MM.1S (cell line): ENCODE measurements around the gene PTPN3.

ENCODE experiments used
- DNase-seq: peaks from one replicate; pipeline ENCODE4 v3.0.0-alpha.2; 2015
- H2AFZ ChIP-seq: fragments of 300-600 bp; sonication (generic); 2 replicates; pipeline ENCODE4 v1.6.0; 2016; ENCODE audit warnings: antibody characterized with exemption, low read length
- H3F3A ChIP-seq: fragments of 300-600 bp; sonication (generic); 2 replicates; pipeline ENCODE4 v1.6.1; 2016; ENCODE audit warnings: mild to moderate bottlenecking, antibody characterized with exemption, low read length, moderate library complexity, mixed read lengths; ENCODE audit not compliant: insufficient read depth
- H3K27ac ChIP-seq: fragments of 300-600 bp; sonication (generic); 2 replicates; pipeline ENCODE4 v1.5.1; 2016; ENCODE audit warnings: mild to moderate bottlenecking, low read length
- H3K27me3 ChIP-seq: fragments of 300-600 bp; sonication (generic); replicated peaks from 2 replicates; pipeline ENCODE4 v1.6.0; 2016; ENCODE audit warnings: low read length; ENCODE audit not compliant: insufficient read depth
- H3K36me3 ChIP-seq: fragments of 300-600 bp; sonication (generic); replicated peaks from 2 replicates; pipeline ENCODE4 v1.6.1; 2016; ENCODE audit warnings: mild to moderate bottlenecking, low read length, mixed read lengths; ENCODE audit not compliant: insufficient read depth
- H3K4me1 ChIP-seq: fragments of 300-600 bp; sonication (generic); 2 replicates; pipeline ENCODE4 v1.6.1; 2016; ENCODE audit warnings: low read length, mixed read lengths
- H3K4me2 ChIP-seq: fragments of 300-600 bp; sonication (generic); 2 replicates; pipeline ENCODE4 v1.6.0; 2016; ENCODE audit warnings: low read depth, low read length
- H3K4me3 ChIP-seq: fragments of 300-600 bp; sonication (generic); 2 replicates; pipeline ENCODE4 v1.5.1; 2016; ENCODE audit warnings: low read length, mixed read lengths
- H3K79me2 ChIP-seq: fragments of 300-600 bp; sonication (generic); 2 replicates; pipeline ENCODE4 v1.6.1; 2016; ENCODE audit warnings: mixed run types, low read length, mixed read lengths
- H3K9ac ChIP-seq: fragments of 300-600 bp; sonication (generic); 2 replicates; pipeline ENCODE4 v1.6.1; 2016; ENCODE audit warnings: low read length, mixed read lengths
- H3K9me2 ChIP-seq: fragments of 300-600 bp; sonication (generic); replicated peaks from 2 replicates; pipeline ENCODE4 v1.6.1; 2016; ENCODE audit warnings: mild to moderate bottlenecking, low read length, mixed read lengths; ENCODE audit not compliant: insufficient read depth
- H3K9me3 ChIP-seq: fragments of 300-600 bp; sonication (generic); replicated peaks from 2 replicates; pipeline ENCODE4 v1.6.1; 2016; ENCODE audit warnings: mild to moderate bottlenecking, low read length, mixed read lengths; ENCODE audit not compliant: insufficient read depth
- H4K20me1 ChIP-seq: fragments of 300-600 bp; sonication (generic); 2 replicates; pipeline ENCODE4 v1.6.1; 2016; ENCODE audit warnings: mild to moderate bottlenecking, low read length, moderate library complexity, mixed read lengths; ENCODE audit not compliant: insufficient read depth
- EZH2 ChIP-seq: fragments of 300-600 bp; sonication (generic); optimal IDR thresholded peaks from 2 replicates; pipeline ENCODE3; 2017; ENCODE audit warnings: low read depth, mild to moderate bottlenecking, antibody characterized with exemption, low read length, mixed read lengths
- EZH2phosphoT487 ChIP-seq: fragments of 300-600 bp; sonication (generic); IDR thresholded peaks from 2 replicates; pipeline ENCODE4 v1.6.1; 2018; ENCODE audit warnings: antibody characterized with exemption, low read length
- TF ChIP-seq, protein P1 (sequence below): fragments of 300-600 bp; sonication (generic); IDR thresholded peaks from 2 replicates; pipeline ENCODE4 v1.5.1; 2016; ENCODE audit warnings: antibody characterized with exemption, low read length, mixed read lengths

The PTPN3 gene

GRCh38 chr9:109519366-109519765, 21.3 kb upstream of the PTPN3 start:
- no peak overlapping the region for H3K4me3 ChIP-seq
- H3K27ac ChIP-seq, result no peak overlapping the region
- H3K36me3 ChIP-seq, result no peaks in the 10 kb centered on the region
- H3K4me2 ChIP-seq, result no peak overlapping the region
- H4K20me1 ChIP-seq, result no peaks in the 10 kb centered on the region
- H3K9me2 ChIP-seq, result no peaks in the 10 kb centered on the region
- no peaks in the 10 kb centered on the region for H3F3A ChIP-seq
- TF ChIP-seq, protein P1, sequence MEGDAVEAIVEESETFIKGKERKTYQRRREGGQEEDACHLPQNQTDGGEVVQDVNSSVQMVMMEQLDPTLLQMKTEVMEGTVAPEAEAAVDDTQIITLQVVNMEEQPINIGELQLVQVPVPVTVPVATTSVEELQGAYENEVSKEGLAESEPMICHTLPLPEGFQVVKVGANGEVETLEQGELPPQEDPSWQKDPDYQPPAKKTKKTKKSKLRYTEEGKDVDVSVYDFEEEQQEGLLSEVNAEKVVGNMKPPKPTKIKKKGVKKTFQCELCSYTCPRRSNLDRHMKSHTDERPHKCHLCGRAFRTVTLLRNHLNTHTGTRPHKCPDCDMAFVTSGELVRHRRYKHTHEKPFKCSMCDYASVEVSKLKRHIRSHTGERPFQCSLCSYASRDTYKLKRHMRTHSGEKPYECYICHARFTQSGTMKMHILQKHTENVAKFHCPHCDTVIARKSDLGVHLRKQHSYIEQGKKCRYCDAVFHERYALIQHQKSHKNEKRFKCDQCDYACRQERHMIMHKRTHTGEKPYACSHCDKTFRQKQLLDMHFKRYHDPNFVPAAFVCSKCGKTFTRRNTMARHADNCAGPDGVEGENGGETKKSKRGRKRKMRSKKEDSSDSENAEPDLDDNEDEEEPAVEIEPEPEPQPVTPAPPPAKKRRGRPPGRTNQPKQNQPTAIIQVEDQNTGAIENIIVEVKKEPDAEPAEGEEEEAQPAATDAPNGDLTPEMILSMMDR, result no peak
- TF ChIP-seq EZH2 (no peak), EZH2phosphoT487 (no peak)
- no peaks in the 10 kb centered on the region for H3K79me2 ChIP-seq
- H3K27me3 ChIP-seq, result no peaks in the 10 kb centered on the region
- H3K9ac ChIP-seq, result no peak overlapping the region
- no peak overlapping the region for H2AFZ ChIP-seq
- no peaks in the 10 kb centered on the region for H3K9me3 ChIP-seq
- H3K4me1 ChIP-seq, result peaks cover 11% of the 10 kb centered on the region
- DNase-seq, result no peak

- Histone ChIP-seq H3K79me2 (no peaks in the 10 kb centered on the region), H3K9ac (no peak overlapping the region), H3K4me2 (no peak overlapping the region), H3F3A (no peaks in the 10 kb centered on the region), H4K20me1 (no peaks in the 10 kb centered on the region), H3K9me2 (no peaks in the 10 kb centered on the region), H3K27me3 (no peaks in the 10 kb centered on the region), H2AFZ (no peak overlapping the region), H3K36me3 (no peaks in the 10 kb centered on the region), H3K27ac (no peak overlapping the region), H3K4me1 (peaks cover 11% of the 10 kb centered on the region), H3K9me3 (no peaks in the 10 kb centered on the region), H3K4me3 (no peak overlapping the region)
- no peak for DNase-seq
- TF ChIP-seq EZH2 (no peak), EZH2phosphoT487 (no peak)
- TF ChIP-seq, protein P1, result no peak
These were observed 20.7 kb upstream of the PTPN3 start for GRCh38 chr9:109518621-109519335.

DNA sequence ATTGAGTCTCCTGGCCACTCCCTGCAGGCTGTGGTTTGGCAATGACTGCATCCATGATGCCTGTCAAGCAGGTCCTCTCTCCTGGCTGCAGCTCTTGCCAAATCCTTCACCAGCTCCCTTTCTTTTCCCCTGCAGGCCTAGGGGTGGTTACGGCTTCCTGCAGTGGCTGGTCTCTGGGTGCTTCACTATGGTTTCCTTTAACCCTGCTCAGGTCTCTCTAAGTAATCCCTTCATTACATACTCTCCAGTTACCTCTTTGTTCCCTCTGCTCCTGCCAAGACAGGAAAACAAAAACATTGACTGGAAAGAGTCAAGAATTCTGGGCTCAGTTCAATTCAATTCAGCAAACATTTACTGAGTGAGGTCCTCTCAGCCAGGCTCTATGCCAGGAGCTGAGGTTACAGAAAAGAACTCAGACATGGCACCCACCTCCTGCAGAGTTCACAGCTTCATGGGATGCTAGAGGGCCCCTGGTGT, 19.8 kb upstream of the PTPN3 start:
- Histone ChIP-seq H3K9me3 (no peaks in the 10 kb centered on the region), H3K79me2 (no peaks in the 10 kb centered on the region), H3F3A (no peaks in the 10 kb centered on the region; the same call in 1 of the 2 replicates), H3K9ac (no peak overlapping the region), H3K27me3 (no peaks in the 10 kb centered on the region), H2AFZ (no peak overlapping the region), H3K4me2 (no peak overlapping the region), H3K9me2 (no peaks in the 10 kb centered on the region), H4K20me1 (no peaks in the 10 kb centered on the region), H3K4me3 (no peak overlapping the region), H3K36me3 (no peaks in the 10 kb centered on the region), H3K27ac (no peak overlapping the region), H3K4me1 (peaks cover 19% of the 10 kb centered on the region)
- no peak for DNase-seq
- TF ChIP-seq EZH2phosphoT487 (no peak), EZH2 (no peak)
- TF ChIP-seq, protein P1, result no peak
